ENCODE results near the gene TMEM30A.

Gene TMEM30A

DNA sequence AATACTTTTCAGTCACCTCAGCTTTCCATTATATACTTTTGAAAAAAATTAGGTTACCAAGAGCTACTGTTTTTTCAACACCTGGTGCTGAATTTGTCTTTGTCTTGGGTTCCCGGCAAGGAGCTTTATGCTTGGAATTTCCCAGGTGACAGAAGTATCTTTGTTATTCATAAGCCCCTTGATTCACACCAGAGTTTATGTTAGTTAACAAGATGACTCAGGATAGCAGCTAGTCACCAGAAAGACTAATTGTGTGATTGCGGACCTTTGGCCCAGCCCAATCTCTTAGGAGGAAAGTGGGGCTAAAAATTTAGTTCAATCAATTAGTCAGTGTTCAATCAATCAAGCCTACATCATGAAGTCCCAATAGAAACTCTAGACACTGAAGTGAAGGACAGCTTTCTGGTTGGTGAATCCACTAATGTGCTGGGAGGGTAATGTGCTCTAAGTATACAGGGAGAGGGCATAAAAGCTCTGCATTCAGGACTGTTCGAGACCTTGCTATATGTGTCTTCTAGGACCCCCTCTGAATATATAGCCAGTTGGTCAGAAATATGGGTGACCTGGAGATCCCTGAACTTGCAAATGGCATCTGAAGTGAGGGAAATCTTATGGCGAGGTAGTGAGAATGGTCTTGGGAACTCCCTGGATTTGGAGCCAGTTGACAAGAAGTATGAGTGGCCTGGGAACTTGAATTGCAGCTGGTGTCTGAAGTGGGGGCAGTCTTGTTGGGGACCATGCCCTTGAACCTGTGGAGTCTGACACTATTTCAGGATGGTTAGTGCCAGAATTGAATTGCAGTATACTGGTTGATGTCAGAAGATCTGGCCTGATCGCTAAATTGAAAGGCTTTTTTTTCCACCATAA, 16.2 kb downstream of the TMEM30A start:
- TF ChIP-seq, protein P1, sequence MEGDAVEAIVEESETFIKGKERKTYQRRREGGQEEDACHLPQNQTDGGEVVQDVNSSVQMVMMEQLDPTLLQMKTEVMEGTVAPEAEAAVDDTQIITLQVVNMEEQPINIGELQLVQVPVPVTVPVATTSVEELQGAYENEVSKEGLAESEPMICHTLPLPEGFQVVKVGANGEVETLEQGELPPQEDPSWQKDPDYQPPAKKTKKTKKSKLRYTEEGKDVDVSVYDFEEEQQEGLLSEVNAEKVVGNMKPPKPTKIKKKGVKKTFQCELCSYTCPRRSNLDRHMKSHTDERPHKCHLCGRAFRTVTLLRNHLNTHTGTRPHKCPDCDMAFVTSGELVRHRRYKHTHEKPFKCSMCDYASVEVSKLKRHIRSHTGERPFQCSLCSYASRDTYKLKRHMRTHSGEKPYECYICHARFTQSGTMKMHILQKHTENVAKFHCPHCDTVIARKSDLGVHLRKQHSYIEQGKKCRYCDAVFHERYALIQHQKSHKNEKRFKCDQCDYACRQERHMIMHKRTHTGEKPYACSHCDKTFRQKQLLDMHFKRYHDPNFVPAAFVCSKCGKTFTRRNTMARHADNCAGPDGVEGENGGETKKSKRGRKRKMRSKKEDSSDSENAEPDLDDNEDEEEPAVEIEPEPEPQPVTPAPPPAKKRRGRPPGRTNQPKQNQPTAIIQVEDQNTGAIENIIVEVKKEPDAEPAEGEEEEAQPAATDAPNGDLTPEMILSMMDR (conservative IDR thresholded peaks at IDR 0.05; ENCODE audit: low read depth, low read length): no peak
- no peak overlapping the region for H3K4me3 ChIP-seq (ENCODE audit: low read length)
- DNase-seq (ENCODE audit: low read depth): no peak

DNA sequence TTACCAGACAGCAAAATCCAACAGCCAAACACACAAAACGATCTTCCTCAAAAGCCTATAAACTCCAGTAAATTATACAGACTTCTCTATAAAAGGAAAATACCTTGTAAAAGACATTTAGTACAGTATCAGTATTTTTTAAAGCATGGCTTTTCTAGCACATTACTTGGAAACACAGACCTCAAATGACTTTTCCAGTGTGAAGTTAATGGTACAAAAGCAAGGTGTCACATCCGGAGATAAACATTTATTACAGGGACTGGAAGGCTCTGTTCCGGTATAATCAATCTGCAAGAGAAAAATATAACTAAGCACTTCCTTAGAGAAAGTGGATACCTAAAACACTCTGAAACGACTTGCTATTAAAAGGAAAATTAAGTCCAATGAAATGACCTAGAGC, 17.1 kb downstream of the TMEM30A start:
- DNase-seq (ENCODE audit: low read depth): no peak
- no peak overlapping the region for H3K4me3 ChIP-seq (ENCODE audit: low read length)
- TF ChIP-seq, protein P1 (conservative IDR thresholded peaks at IDR 0.05; ENCODE audit: low read depth, low read length): no peak

DNA sequence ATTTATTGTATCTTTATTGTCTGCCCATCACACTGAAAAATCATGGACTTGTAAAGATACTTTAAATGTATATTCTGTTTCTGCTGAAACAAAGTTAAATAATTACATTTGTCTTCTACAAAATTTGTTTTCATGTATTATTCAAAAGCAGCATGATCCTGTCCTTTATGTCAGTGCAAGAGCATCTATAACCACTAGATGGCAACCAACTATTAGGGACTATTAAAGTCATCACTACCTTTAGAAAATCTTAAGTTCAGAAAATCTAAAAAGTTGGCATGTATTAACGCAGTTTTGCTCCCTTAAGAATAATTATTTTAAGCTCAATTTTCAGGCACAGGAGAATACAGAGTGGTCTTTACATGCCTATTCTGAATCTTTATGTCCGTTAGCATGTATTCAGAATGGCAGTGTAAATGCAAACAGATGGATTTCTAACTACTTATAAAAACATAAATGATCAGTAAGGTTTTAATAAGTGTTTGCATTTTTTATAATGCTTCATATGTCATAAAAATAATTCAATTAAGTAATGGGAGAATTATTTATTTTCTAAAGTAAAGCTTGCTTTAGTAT, 17.8 kb downstream of the TMEM30A start:
- no peak overlapping the region for H3K4me3 ChIP-seq (ENCODE audit: low read length)
- DNase-seq (ENCODE audit: low read depth): no peak
- TF ChIP-seq, protein P1 (conservative IDR thresholded peaks at IDR 0.05; ENCODE audit: low read depth, low read length): peak; percentile 83

DNA sequence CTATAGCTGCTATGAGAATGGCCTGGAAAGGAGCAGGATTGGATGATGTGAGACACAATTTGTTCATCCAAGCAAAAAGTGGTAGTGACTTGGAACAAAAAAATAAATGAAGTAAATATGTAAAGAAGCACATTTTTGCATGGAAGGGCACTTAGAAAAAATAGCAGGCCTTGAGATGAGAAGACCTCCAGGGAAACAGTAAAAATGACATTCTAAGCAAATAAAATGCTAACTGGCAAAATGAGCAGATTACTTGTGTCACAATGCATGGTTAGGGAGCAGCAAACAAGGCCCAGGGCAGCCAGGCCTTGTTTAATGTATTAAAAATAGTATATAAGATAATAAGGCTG, 21.2 kb downstream of the TMEM30A start:
- no peak overlapping the region for H3K4me3 ChIP-seq (ENCODE audit: low read length)
- TF ChIP-seq, protein P1 (conservative IDR thresholded peaks at IDR 0.05; ENCODE audit: low read depth, low read length): no peak
- no peak for DNase-seq (ENCODE audit: low read depth)

DNA sequence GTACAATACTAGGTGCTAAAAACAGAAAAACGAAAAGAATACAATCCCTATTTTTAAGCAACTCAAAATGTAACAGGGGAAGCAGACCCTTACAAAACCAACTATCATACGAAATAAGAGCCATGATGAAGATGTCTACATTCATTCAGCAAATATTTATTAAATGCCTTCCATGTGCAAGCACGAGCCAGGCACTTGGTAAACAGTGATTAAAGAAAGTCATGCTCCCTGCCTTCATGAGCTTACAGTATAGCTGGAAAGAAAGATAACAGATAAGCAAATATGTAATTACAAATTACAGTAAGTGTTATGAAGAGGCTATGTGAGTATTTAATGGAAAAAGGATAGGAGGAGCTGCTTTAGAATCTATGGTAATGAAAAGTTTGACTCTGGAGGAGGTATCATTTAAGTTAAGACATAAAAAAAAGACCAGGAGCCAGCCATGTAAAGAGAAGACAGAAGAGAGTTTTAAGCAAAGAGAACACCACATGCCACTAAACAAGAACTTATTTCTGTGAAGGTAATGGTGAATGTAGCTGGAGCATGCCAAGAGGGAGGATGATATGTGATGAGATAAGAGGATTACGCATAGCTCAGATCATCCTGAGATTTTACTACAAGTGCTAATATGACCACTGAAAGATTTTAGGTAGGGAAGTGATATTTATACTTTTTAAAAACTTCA, 21.7 kb downstream of the TMEM30A start:
- TF ChIP-seq, protein P1 (conservative IDR thresholded peaks at IDR 0.05; ENCODE audit: low read depth, low read length): no peak
- DNase-seq (ENCODE audit: low read depth): no peak
- no peak overlapping the region for H3K4me3 ChIP-seq (ENCODE audit: low read length)

DNA sequence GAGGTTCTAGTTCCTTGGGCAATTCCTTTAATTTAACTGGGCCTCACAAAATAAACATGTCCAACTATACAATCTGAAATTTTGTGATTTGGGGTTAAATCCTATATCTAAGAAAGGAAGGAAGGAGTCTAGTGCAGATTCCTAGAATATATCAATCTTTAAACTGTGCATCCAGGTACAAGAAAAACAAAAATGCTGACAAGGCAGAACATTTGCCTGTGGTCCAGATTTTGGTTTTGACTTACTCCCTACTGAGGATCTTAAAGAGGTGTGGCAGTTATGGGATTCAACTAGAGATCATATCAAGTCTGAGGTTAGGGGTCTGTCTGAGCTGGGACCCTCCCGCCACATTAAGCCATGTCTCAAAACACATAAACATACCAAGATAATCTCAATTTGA, 23.3 kb downstream of the TMEM30A start:
- TF ChIP-seq, protein P1 (conservative IDR thresholded peaks at IDR 0.05; ENCODE audit: low read depth, low read length): no peak
- DNase-seq (ENCODE audit: low read depth): no peak
- no peak overlapping the region for H3K4me3 ChIP-seq (ENCODE audit: low read length)

Data from retinal pigment epithelial cell (primary cell).